Dedifferentiated amniotic fluid mesenchymal stem cell (primary cell): ENCODE measurements around the gene EHBP1L1.

Experiments used
- DNase-seq: peaks from one replicate; pipeline ENCODE4 v3.0.0-alpha.2; 2016; ENCODE audit errors: extremely low spot score

Gene EHBP1L1

DNA sequence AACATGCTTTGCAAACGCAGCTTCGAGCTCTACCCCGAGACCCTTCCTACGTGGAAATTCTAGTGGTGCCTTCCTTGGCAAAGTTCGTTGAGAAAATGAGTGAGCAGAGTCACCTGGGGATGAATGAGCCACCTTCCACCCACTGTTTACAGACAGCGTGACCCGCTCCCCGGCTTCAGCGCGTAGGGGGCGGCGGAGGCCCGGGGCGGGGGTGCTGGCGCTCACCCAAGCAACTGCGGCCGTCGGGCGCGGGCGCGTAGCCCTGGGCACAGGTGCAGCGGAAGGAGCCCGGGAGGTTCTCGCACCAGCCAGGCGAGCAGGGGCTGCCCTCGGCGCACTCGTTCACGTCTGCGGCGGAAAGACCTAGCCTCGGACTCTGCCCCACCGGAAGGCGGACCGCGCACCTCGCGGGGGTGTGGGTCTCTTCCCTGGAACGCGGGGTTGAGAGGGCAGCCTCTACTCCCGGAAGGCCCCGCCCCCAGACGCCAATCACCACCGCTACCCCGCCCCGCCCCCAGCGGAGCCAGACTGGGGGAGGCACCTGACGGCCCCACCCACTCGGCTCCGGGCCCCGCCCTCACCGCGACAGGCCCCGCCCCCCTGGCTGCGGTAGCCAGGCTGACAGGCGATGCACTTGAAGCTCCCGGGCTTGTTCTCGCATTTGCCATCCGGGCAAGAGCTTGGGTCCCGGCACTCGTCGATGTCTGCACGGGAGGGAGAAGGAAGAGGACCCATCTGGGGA lies 29.5 kb upstream of the EHBP1L1 start:
- no peak for DNase-seq

DNA sequence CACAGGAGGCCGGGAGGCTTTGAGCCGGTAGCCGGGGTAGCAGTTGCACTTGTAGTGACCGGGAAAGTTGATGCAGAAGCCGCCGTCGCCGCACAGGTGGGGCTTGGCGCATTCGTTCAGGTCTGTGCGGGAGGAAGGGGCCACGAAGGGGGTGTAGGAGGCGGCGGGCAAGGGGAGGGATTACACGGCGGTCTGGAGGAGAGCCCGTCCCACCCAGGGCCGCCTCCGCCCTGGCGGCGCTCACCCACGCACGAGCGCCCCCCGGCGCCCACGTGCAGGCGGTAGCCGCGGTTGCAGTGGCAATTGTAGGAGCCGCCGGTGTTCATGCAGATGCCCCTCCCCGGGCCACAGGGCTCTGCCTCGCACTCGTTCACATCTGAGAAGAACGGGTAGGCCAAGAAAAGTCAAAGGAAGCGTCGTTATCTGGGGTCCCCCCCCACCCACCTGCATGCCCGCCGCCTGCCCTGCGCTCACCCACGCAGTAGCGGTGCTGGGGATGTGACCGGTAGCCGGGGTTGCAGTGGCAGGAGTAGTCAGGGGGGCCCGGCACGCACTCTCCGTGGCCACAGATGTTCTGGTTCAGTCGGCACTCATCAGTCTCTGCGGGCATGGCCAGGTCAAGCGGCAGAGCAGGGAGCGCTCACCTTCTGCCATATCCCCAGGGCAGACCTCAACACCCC lies 28.3 kb upstream of the EHBP1L1 start:
- DNase-seq = no peak

DNA sequence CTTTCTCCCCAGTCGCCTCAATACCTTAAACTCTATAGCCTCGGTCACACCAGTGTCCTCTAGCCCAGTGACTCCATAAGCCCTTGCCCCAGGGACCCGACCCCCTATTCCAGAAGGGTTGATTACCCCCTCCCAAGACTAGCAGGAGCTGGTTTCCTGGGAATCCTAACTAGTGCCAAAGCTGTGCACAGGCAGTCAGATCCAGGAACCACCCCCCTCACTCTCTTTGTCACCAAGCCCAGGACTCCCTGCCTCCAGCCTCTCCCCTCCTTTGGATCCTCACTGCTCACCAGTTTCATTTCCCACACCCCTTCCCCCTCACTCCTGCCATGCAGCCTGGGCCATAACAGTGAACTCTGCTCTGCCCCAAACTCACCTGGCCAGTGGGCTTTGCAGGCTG lies 27.5 kb upstream of the EHBP1L1 start:
- DNase-seq = no peak

DNA sequence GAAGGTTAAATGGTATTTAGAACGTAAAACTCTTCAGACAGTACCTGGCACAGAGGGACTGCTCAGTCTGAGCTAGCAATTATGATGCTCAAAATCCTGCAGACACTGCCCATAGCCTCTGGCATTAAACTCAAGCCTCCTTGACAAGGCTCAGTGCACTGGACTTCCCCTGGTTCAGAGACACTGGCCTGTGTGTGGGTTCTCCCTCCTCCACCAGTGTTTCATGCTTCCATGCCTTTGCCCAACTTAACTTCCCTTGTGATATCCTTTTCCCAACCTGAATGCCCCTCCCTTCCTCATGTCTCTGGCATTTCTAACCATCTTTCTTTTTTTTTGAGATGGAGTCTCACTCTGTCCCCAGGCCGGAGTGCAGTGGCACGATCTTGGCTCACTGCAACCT lies 26.8 kb upstream of the EHBP1L1 start:
- no peak for DNase-seq

DNA sequence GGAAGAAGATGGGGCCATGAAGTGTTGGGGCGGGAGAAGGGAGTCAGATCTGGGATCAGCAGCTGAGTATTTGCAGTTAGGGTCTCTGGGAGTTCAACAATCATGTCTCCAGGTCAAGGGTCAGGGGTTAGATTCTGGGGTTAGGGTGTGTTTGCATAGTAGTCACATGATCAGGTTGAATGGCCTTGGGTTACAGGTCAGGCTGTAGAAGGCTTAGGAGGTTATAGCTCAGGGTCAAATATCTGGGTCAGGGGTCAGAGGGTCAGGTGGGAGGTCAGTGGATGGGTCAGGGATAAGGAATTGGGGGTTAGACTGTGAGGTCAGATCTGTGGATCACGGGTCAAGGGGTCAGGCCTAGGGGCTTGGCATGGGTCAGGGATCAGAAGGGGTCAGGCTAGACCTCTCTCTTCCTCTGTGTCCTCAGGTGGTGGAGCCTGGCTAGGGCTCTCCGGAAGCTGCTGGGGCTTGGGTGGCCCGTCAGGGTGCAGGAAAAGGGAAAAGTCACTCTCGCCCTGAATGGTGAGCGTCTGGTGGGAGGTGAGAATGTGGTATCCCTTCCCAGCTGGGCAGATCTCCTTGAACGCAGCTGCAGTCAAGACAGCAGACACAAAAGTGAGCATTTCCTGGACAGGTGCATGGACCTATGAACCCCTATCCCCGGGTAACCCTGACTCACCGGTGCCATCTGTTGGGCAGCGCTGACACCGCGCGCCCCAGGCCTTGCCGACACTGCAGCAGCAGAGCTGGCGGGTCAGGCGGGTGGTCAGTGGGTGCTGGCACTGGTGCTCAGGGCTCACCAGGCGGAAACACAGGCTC lies 24.1 kb upstream of the EHBP1L1 start:
- DNase-seq = no peak

DNA sequence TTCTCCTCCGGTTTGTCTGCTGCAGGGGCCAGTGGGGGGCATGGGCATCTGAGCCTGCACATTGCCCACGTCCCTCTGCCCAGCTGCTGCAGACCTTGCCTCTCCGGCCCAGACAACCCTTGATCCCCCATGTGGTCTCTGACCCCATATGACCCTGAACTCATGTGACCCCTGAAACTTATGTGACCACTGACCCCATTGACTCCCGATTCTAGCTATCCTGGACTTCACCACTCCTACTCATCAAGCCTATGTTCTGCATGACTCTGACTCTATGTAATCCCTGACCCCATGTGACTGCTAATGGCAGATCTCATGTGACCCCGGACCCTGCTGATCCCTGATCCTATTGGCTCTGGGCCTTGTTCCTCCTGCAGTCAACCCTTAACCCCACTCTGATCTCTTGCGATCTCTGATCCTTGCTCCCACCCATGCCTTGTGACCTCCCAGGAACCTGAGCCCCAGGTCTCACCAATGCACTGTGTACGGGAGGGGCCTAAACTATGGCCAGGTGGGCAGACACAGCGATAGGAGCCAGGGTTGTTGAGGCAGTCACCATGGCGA lies 23.4 kb upstream of the EHBP1L1 start:
- DNase-seq = no peak

DNA sequence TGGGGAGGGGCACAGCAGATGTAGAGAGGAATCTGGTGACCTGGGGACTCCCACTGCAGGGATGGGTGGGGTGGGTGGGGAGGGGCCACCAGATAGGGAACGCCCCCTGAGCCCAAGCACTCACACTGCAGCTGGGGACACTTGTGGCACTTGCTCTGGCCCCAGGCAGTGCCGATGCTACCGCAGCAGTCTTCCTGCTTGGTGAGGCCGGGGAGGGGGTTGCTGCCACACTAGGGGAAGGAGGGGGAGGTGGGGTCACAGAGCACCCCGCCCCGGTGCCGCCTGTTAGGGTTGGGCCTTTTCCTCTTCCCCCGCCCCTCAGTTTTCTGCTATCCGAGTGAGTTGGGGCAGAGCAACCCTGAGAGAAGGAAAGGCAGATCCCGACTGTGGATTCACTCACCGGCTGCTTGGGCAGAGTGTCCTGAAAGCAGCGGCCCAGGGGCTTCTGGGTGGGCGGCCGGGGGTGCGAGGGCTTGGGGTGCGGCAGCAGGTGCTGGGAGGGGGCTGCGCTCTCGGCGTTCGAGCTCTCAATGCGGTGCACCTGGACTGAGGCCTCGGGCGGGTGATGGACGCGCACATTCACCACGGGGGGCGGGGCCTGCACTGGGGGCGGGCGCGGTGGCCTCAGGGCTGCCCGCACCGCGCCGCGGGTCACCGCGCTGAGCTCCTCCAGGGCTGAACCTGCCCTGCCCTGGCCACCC lies 22.4 kb upstream of the EHBP1L1 start:
- DNase-seq = no peak

DNA sequence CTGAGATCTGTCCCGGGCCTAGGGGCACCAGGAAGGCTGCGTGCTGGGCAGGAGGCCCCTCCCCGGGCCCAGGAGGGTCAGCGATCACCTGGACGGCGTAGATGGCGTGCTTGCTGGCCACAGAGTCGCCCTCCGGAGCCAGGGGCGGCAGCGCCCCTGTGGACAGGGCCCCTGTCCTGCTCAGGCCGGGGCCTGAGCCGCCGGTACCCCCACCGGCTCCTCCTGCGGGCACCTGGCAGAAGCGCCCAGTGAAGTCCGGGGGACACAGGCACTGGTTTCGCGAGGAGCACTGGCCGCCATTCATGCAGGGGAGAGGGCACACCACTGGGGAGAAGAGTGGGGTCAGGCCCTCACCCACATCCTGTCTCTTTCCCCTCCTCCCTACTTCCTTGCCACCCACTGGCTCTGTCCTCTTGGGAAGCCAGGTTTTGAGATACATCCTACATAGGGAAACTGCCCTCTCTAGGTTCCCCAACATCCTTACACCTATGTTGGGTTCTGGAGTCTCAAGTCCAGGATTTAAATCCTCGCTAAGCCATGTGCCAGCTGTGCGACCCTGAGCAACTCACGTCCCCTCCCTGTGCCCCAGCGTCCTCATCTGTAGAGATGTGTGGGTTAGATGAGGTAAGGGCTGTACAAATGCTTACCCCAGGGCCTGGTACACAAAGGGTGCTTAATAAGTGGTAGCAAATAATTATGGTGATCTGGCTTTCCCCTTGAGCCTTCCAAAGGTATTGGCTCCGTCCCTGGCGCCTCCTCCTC lies 21.6 kb upstream of the EHBP1L1 start:
- DNase-seq = no peak

DNA sequence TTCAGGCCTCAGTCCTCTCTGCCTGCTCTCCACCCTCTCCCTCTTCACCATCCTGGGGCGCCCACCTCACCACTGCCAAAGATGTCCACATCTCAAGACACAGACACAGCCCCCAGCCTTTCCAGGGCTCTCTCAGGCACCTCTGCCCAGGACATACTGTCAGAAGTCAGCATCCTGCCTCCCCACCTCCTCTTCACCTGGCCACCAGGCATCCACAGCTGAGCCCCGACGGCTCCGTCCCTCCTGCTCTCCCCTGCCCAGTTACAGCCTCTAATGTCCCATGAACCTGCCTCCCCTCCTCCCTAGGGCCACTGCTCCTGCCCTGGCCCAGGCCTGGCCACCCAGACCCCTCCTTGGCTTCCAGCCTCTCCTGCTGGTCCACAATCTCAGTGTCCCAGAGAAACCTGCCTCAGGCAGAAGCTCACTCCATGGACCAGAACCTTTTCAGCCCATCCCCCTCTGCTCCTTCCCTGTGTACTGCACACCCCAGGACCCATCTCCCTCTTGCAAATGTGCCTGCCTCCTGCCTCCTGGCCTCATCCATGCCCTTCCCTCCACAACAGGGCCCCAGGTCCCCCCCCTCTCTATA lies 20.9 kb upstream of the EHBP1L1 start:
- no peak for DNase-seq

DNA sequence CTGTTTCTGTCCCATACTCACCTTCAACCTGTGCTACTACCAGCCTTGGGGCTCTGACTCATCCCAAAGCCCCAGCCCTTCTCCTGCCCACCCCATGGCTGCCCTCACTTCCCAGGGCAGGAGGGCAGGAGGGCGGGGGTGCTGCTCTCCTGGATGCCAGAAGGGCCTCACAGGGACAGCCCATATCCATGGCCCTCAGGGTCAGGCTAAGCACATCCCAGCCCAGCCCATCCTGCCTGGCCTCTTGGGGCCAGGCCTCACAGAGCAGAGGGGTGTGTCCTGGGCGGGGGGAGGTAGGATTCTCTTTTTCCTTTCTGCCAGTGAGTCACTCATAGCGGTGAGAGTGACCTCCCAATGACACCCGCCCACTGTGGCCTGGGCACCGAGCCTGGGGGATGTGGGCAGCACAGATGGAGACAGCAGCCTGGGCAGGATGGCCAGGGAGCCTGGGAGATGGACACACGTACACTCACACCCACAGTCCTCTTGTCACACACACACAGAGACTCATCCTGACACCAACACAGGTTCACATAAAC lies 20.1 kb upstream of the EHBP1L1 start:
- DNase-seq = peak; percentile 50

DNA sequence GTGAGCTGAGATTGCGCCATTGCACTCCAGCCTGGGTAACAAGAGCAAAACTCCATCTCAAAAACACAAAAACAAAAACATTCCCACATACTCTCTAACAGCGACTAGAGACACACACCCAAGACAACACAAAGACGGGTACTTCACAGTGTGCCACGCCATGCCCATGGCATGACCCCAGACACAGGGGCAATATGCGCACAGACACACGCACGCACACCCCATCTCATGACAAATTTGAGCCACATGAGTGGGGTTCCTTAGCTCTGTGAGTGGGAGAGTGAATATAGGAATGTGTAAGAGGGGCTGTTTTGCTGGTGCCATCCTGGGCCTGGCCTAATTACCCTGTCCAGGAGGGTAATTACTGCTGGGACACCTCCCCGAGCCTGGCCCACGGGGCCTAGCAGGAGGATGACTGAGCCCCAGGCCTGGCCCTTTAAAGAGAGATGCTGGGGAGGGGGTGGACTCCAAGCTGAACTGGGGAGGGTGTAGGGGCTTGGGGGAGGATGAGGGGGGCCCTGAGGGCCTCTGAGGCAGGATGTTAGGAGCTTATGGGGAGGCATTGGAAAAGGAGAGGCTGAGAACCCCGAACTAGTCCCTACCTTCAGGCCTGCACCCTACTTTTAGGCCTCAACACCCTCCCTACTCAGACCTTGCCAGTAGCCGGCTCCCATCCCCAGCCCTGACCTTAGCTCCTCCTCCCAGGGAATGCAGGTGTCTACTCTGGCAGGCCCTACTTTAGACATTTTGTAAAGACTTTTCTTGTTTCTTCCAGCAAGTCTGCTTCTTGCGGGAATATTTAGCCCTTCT lies 19.2 kb upstream of the EHBP1L1 start:
- no peak for DNase-seq

DNA sequence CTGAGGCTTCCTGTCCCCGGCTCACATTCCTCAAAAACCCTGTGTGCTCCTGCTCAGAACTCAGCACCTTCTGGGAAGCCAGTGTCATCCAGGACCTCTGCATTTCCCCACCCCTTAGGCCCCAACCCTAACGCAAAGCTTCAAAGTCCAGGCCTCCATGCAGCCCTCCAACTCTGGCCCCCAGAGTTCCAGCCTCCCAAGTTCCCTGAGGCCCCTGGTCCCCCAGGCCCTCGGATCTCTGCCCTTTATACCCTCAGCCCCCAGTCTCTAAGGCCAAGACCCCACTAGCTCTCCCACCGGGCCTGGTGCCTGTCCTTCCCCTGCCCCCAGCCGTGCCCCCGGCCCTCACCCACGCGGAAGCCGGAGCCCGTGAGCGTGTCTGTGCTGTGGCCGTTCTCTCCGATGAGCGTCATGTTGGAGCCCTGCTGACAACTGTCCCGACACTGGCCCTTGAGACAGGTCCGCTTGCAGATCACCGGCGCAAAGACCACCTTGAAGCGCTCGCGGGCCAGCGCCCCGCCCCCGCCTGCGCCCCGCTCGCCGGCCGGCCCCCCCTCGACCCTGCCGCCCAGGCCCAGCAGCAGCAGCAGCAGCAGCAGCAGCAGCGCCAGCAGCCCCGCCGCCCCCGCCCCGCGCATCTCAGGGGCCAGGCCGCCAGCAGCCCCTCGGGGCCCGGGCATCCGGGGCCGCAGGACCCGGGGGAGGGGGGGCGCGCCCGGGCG lies 18.4 kb upstream of the EHBP1L1 start:
- no peak for DNase-seq

DNA sequence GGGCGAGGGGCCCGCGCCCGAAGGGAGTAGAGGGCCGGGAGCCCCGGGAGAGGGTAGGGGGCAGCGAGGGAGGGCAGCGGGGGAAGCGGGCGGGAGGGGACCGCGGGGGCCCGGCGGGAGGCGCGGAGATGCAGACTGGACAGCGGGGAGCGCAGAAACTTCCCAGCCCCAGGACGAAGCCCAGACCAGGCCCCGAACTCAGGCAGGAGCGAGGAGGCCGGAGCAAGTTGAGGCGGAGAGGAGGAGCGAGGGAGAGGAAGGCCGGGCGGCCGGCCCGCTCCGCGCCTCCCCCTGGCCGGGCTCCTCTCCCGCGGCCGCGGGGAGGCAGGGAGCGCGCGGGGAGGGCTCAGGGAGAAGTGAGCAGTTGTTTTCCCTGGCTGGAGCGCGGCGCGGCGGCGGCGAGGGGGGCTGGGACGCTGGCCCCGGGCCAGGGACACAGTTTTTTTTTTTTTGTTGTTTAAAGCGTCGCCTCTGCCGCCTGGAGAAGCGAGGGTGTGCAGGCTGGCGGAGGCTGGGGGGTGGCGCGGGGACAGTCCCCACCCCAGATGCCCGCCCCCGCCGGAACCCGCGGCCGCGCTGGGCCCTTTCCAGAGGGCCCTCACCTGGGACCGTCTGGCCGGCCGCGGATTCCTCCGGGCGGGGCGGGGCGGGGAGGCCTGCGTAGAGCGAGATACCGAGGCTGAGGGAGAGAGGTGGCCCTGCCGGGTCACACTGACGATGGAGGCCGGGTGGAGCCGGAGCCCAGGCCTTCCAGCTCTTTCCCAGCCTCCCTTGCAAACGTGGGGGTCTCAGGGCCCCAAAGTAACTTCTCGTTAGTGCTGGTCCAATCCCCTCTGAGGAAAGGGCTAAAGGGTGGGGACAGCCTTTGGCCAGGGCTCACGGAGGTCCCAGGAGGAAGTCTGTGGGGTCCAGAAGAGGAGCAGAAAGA lies 17.6 kb upstream of the EHBP1L1 start, which contains the start of gene LTBP3:
TSS of gene LTBP3 (minus strand) at position 358 of the 928 bp plus-strand sequence. CDS start 400 bp downstream, outside the sequence.
- peak; percentile 62 for DNase-seq

DNA sequence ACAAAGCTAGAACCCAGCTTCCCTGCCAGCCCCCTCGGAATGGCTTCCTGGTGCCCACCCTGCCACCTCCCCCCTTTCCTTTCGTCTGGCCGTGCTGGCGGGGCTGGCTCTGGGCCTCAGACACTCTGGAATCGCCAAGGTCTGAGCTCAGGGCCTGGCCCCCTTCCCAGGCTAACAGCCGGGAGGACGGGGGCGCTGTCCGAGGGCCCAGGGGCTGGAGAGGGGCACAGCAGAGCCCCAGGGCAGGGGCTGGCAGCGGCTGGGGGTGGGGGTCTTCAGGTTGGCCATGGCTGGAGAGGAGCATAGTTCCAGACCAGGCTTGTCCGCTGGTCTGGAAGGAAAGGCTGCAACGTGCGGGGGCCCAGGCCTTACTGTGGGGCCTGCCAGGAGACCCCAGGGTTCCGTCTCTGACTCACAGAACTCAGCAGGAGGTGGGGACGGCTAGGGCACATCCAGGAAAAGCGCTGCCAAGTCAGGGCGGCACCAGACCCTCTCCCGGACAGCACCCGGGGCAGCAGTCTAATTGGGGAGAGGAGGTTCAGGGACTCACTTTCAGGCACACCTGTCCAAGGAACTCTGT lies 16.8 kb upstream of the EHBP1L1 start:
- no peak for DNase-seq

DNA sequence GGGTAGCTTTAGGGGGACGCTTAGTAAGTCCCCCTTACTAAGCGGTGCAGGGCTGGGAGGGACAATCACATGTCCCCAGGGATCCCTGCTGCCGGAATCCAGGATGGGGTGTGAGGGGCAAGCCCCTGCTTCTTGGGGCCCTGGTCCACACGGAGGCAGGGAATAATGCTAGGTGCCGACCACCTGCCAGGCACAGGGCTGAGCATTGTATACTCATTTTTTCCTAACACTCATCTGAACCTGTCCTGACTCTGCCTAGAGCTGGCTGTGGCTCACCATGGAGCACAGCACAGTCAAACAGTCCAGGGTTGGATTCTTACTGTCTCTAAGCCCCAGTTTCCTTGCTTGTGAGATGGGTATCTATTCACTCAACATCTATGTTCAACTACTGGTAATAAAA lies 16.3 kb upstream of the EHBP1L1 start:
- DNase-seq = no peak

DNA sequence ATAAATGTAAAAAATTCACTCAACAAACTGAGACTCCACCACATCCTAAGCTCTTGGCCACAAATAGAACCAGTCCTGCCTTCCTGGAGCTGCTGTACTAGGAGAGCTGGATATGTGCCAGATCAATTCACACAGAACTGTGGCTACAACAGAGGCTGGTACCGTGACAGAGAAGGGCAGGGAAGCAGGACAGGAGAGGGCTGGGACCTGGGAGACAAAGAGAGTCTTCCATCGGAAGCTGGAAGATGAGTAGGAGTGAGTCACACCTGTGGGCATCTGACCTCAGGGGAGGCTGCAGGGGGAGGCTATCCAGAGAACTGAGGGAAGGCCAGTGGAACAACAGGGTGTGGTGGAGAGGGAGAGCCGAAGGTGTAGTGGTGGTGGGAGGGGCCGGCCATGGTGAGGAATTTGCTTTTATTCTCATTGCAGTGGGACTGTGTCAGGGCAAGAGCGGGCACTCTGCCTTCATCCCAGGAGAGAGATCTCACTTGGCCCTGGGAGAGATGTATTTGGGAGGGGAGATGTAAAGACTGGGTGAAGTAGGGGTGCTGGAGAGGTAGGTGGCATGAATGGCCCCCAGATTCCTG lies 15.8 kb upstream of the EHBP1L1 start:
- DNase-seq = no peak
